Activated B cell treated with CpG ODN at 0.5 μM for 24 hours (primary cell): Measurements from ENCODE around the gene NRARP. TPM values are rescaled to one million over a fixed set of nuclear protein-coding genes. Genes with fewer than 3 reads are reported as not detected.

Experiments used
- ATAC-seq: fragments of 200-7000 bp; cut with Tn5 transposase; one replicate; pipeline ENCODE4 v1.10.0; 2021; ENCODE audit warnings: low read depth, mild to moderate bottlenecking, moderate library complexity
- CTCF ChIA-PET: fragments of 350-600 bp; sonication (Branson Sonifier 250); formaldehyde crosslinking; loops from one replicate; lab custom pipeline; 2021; ENCODE audit warnings: antibody characterized with exemption; lab: Charles Lee
- POLR2A ChIA-PET: fragments of 350-600 bp; sonication (Branson Sonifier 250); formaldehyde crosslinking; loops from one replicate; lab custom pipeline; 2021; ENCODE audit warnings: antibody characterized with exemption; lab: Charles Lee
- DNase-seq: peaks from one replicate; pipeline ENCODE4 v3.0.0; 2022
- H3K27ac Mint-ChIP-seq: one replicate; pipeline ENCODE4 v1.8.0; 2020; ENCODE audit warnings: mixed read lengths
- H3K27me3 Mint-ChIP-seq: one replicate; pipeline ENCODE4 v1.8.0; 2021; ENCODE audit warnings: mixed read lengths
- H3K36me3 Mint-ChIP-seq: one replicate; pipeline ENCODE4 v1.8.0; 2021; ENCODE audit warnings: low read depth, mixed read lengths
- H3K4me1 Mint-ChIP-seq: one replicate; pipeline ENCODE4 v1.8.0; 2021; ENCODE audit warnings: mixed read lengths
- H3K4me3 Mint-ChIP-seq: one replicate; pipeline ENCODE4 v1.8.0; 2020; ENCODE audit warnings: mild to moderate bottlenecking, mixed read lengths
- H3K9me3 Mint-ChIP-seq: one replicate; pipeline ENCODE4 v1.8.0; 2020; ENCODE audit warnings: mixed read lengths
- CTCF ChIP-seq: fragments of 200-600 bp; IDR thresholded peaks from one replicate; pipeline ENCODE4 v1.8.0; 2022; ENCODE audit warnings: antibody characterized with exemption, mild to moderate bottlenecking
- intact Hi-C: fragments of 100-400 bp; cut with micrococcal nuclease; formaldehyde crosslinking; loops from one replicate; pipeline ENCODE4 v1.15.1; 2024
- total RNA-seq: library from RNA; stranded (reverse); gene quantifications from 2 replicates; pipeline ENCODE4 v1.2.3, GENCODE V29; 2022

Gene NRARP
- total RNA-seq, 1 donor from 2014 or later, result 3.0 TPM

DNA sequence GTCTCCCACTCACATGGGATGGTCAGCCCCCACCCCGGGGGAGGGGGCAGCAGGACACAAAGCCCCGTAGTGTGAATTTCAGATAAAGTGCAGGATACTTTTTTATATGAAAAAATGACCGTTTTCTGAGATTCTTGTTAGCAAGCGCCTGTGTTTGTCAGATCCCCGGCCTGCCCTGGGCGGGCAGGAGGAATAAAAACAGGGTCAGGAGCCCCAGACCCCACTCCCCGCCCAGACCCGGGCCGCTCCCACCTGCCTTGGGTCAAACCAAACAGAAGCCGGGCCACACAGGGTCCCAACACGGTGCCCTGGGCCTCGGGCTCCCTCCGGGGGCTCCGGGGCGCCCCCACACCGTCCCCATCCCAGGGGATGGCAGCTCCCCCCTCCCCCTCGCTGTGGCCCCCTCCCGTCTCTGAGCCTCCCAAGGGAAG lies 13.5 kb upstream of the NRARP start:
- CTCF ChIA-PET, result interaction anchor here (1.0 kb wide), 1 partner anchor 13 kb away, joined by 4 read pairs; the partner anchor contains the start of gene NRARP

GRCh38 chr9:137314561-137315560 lies 12.8 kb upstream of the NRARP start:
- no peaks in the 10 kb centered on the region for H3K36me3 Mint-ChIP-seq
- no peak for ATAC-seq
- TF ChIP-seq CTCF, result no peak
- ChIA-PET POLR2A (no interaction called here), CTCF (no interaction called here)
- no peaks in the 10 kb centered on the region for H3K9me3 Mint-ChIP-seq
- no peak overlapping the region for H3K27ac Mint-ChIP-seq
- intact Hi-C loops, result no loop called here
- peaks cover 2% of the 10 kb centered on the region for H3K27me3 Mint-ChIP-seq
- DNase-seq, result peak; percentile 14
- no peak overlapping the region for H3K4me3 Mint-ChIP-seq
- H3K4me1 Mint-ChIP-seq, result no peaks in the 10 kb centered on the region

More for the DNA sequence above, 13.5 kb upstream of the NRARP start:
- Mint-ChIP-seq H3K27me3 (peaks cover 2% of the 10 kb centered on the region), H3K9me3 (no peaks in the 10 kb centered on the region), H3K4me1 (peaks cover 3% of the 10 kb centered on the region), H3K27ac (no peak overlapping the region), H3K36me3 (no peaks in the 10 kb centered on the region), H3K4me3 (no peak overlapping the region)
- DNase-seq, result no peak
- POLR2A ChIA-PET, result no interaction called here
- no peak for TF ChIP-seq CTCF
- intact Hi-C loops, result no loop called here
- no peak for ATAC-seq

DNA sequence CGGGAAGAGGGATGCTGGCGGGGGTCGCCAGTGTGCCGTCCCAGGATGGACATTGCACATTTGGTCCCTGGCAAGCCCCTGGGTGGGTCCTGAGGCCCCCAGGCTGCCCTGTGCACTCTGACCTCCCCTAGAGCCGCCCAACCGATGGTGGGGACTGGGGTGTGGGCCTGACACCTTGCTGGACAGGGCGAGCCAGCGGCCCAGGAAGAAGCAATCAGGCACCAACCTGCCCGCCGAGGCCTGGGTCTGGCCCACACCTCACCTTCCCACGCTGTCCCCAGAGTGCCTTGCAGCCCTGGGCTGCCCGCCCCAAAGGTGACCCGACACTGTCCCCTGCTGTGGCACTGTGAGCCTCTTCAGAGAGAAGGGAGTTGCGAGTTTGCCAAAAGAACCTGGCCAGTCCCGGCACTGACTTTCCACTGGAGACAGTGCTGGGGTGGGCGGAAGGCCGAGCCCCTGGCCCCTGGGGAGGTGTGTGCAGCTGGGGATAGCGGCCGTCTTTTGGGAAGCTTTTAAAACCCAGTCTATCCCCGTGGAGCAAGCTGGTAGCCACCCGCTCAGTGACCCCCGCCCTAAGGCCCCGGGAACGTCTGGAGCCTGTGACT lies 12.0 kb upstream of the NRARP start:
- Mint-ChIP-seq H3K4me3 (no peak overlapping the region), H3K9me3 (no peaks in the 10 kb centered on the region), H3K27me3 (peaks cover 2% of the 10 kb centered on the region), H3K27ac (no peak overlapping the region), H3K36me3 (no peaks in the 10 kb centered on the region), H3K4me1 (no peaks in the 10 kb centered on the region)
- no peak for ATAC-seq
- POLR2A ChIA-PET, result no interaction called here
- TF ChIP-seq CTCF, result no peak
- intact Hi-C loops, result no loop called here
- no peak for DNase-seq
- CTCF ChIA-PET, result interaction anchor here (1.6 kb wide), 1 partner anchor 12 kb away, joined by 6 read pairs; the partner anchor contains the start of gene NRARP

- no peaks in the 10 kb centered on the region for H3K4me1 Mint-ChIP-seq
- ChIA-PET CTCF (interaction anchor here (1.6 kb wide), 1 partner anchor 11 kb away, joined by 6 read pairs; the partner anchor contains the start of gene NRARP), POLR2A (no interaction called here)
- H3K4me3 Mint-ChIP-seq, result no peak overlapping the region
- no peak for TF ChIP-seq CTCF
- DNase-seq (no peak), ATAC-seq (no peak)
- intact Hi-C loops, result no loop called here
- no peaks in the 10 kb centered on the region for H3K36me3 Mint-ChIP-seq
- peaks cover 2% of the 10 kb centered on the region for H3K27me3 Mint-ChIP-seq
- H3K27ac Mint-ChIP-seq, result no peak overlapping the region
- no peaks in the 10 kb centered on the region for H3K9me3 Mint-ChIP-seq
Observed at GRCh38 chr9:137313326-137313936, 11.4 kb upstream of the NRARP start.
